H9 (cell line): Measurements from ENCODE around the gene HTRA1. TPM values are rescaled to one million over a fixed set of nuclear protein-coding genes. Genes with fewer than 3 reads are reported as not detected.

Source experiments
- DNase-seq: peaks from one replicate; pipeline ENCODE4 v3.0.0-alpha.2; 2017
- H2AFZ ChIP-seq: one replicate; pipeline ENCODE4 v1.6.1; 2013; ENCODE audit warnings: mild to moderate bottlenecking, low read length, control low read depth, moderate library complexity
- H2AK5ac ChIP-seq: 2 replicates; pipeline ENCODE4 v1.6.1; 2013; ENCODE audit warnings: low read length, control low read depth, mixed read lengths; ENCODE audit not compliant: insufficient read length
- H2BK120ac ChIP-seq: one replicate; pipeline ENCODE4 v1.6.1; 2013; ENCODE audit warnings: low read depth, mild to moderate bottlenecking, low read length, control low read depth, inconsistent platforms; ENCODE audit not compliant: poor library complexity, severe bottlenecking
- H2BK12ac ChIP-seq: 2 replicates; pipeline ENCODE4 v1.6.1; 2013; ENCODE audit warnings: low read length, control low read depth, mixed read lengths, low read depth; ENCODE audit not compliant: insufficient read length
- H2BK15ac ChIP-seq: 2 replicates; pipeline ENCODE4 v1.6.1; 2013; ENCODE audit warnings: low read depth, low read length, control low read depth
- H2BK20ac ChIP-seq: one replicate; pipeline ENCODE4 v1.6.1; 2013; ENCODE audit warnings: low read depth, mild to moderate bottlenecking, low read length, control low read depth, inconsistent platforms; ENCODE audit not compliant: poor library complexity, severe bottlenecking
- H2BK5ac ChIP-seq: 2 replicates; pipeline ENCODE4 v1.6.1; 2013; ENCODE audit warnings: low read length, control low read depth, mixed read lengths; ENCODE audit not compliant: insufficient read length
- H3K14ac ChIP-seq: 2 replicates; pipeline ENCODE4 v1.6.1; 2013; ENCODE audit warnings: low read length, control low read depth; ENCODE audit not compliant: insufficient read depth
- H3K18ac ChIP-seq: 2 replicates; pipeline ENCODE4 v1.6.1; 2013; ENCODE audit warnings: low read depth, mild to moderate bottlenecking, mixed read lengths, low read length, control low read depth; ENCODE audit not compliant: insufficient read length
- H3K23ac ChIP-seq: 2 replicates; pipeline ENCODE4 v1.6.1; 2013; ENCODE audit warnings: low read length, control low read depth, mixed read lengths, low read depth; ENCODE audit not compliant: insufficient read length
- H3K23me2 ChIP-seq: 2 replicates; pipeline ENCODE4 v1.6.1; 2013; ENCODE audit warnings: low read depth, mild to moderate bottlenecking, mixed read lengths, low read length, control low read depth; ENCODE audit not compliant: insufficient read length, poor library complexity, severe bottlenecking
- H3K27ac ChIP-seq: 2 replicates; pipeline ENCODE4 v1.5.1; 2013; ENCODE audit warnings: low read length, control low read depth, mixed read lengths, low read depth; ENCODE audit not compliant: insufficient read length
- H3K27me3 ChIP-seq: 2 replicates; pipeline ENCODE4 v1.6.1; 2013; ENCODE audit warnings: low read length, control low read depth, inconsistent platforms; ENCODE audit not compliant: insufficient read depth
- H3K4ac ChIP-seq: 2 replicates; pipeline ENCODE4 v1.6.1; 2013; ENCODE audit warnings: low read depth, mild to moderate bottlenecking, control low read depth, inconsistent platforms, low read length, moderate library complexity
- H3K4me1 ChIP-seq: 2 replicates; pipeline ENCODE4 v1.6.1; 2013; ENCODE audit warnings: low read length, control low read depth, inconsistent platforms; ENCODE audit not compliant: insufficient read depth
- H3K4me2 ChIP-seq: 2 replicates; pipeline ENCODE4 v1.6.1; 2013; ENCODE audit warnings: low read length, control low read depth, mixed read lengths; ENCODE audit not compliant: insufficient read length, insufficient read depth
- H3K56ac ChIP-seq: 2 replicates; pipeline ENCODE4 v1.6.1; 2013; ENCODE audit warnings: low read depth, mild to moderate bottlenecking, mixed read lengths, low read length, control low read depth; ENCODE audit not compliant: insufficient read length
- H3K79me1 ChIP-seq: 2 replicates; pipeline ENCODE4 v1.6.1; 2013; ENCODE audit warnings: low read depth, mild to moderate bottlenecking, moderate library complexity, low read length, control low read depth, inconsistent platforms; ENCODE audit not compliant: insufficient read depth, poor library complexity, severe bottlenecking
- H3K79me2 ChIP-seq: 2 replicates; pipeline ENCODE4 v1.6.1; 2013; ENCODE audit warnings: low read length, control low read depth, inconsistent platforms; ENCODE audit not compliant: insufficient read depth
- H3K9ac ChIP-seq: 2 replicates; pipeline ENCODE4 v1.6.1; 2013; ENCODE audit warnings: low read length, control low read depth, mixed read lengths; ENCODE audit not compliant: insufficient read length; ENCODE audit errors: extremely low read depth
- H3K9me3 ChIP-seq: one replicate; pipeline ENCODE4 v1.6.1; 2013; ENCODE audit warnings: low read depth, low read length, inconsistent platforms; ENCODE audit not compliant: control insufficient read depth
- H3T11ph ChIP-seq: one replicate; pipeline ENCODE4 v1.6.1; 2013; ENCODE audit warnings: mild to moderate bottlenecking, low read length, control low read depth, inconsistent platforms
- H4K20me1 ChIP-seq: one replicate; pipeline ENCODE4 v1.6.1; 2013; ENCODE audit not compliant: control insufficient read depth, insufficient read length, insufficient read depth
- H4K5ac ChIP-seq: 2 replicates; pipeline ENCODE4 v1.6.1; 2013; ENCODE audit warnings: low read depth, mild to moderate bottlenecking, mixed read lengths, low read length, control low read depth; ENCODE audit not compliant: insufficient read length
- H4K8ac ChIP-seq: replicated peaks from 2 replicates; pipeline ENCODE4 v1.6.1; 2013; ENCODE audit warnings: low read length, control low read depth, mixed read lengths, low read depth; ENCODE audit not compliant: insufficient read length
- H4K91ac ChIP-seq: 2 replicates; pipeline ENCODE4 v1.6.1; 2013; ENCODE audit warnings: low read depth, mild to moderate bottlenecking, moderate library complexity, mixed read lengths, low read length, control low read depth; ENCODE audit not compliant: insufficient read length
- H3K27ac Mint-ChIP-seq, 3 experiments: 2 replicates in 2 of 3; 3 replicates in 1 of 3; pipeline ENCODE4 v1.8.0; 2020 to 2021; ENCODE audit warnings: mixed read lengths in 3 of 3, mild to moderate bottlenecking in 1 of 3, moderate library complexity in 1 of 3
- H3K27me3 Mint-ChIP-seq: 2 replicates; pipeline ENCODE4 v1.8.0; 2021; ENCODE audit warnings: low read depth, mild to moderate bottlenecking, moderate library complexity, mixed read lengths
- H3K36me3 Mint-ChIP-seq, 3 experiments: 2 replicates in 2 of 3; 3 replicates in 1 of 3; pipeline ENCODE4 v1.8.0; 2020 to 2021; ENCODE audit warnings: low read depth in 3 of 3, mixed read lengths in 3 of 3; ENCODE audit not compliant: insufficient read depth in 1 of 3
- H3K4me1 Mint-ChIP-seq, 2 experiments: 2 replicates each; pipeline ENCODE4 v1.8.0; 2020; ENCODE audit warnings: mixed read lengths in 2 of 2
- H3K4me3 Mint-ChIP-seq, 2 experiments: 2 replicates in 1 of 2; 3 replicates in 1 of 2; pipeline ENCODE4 v1.8.0; 2020 to 2021; ENCODE audit warnings: mild to moderate bottlenecking in 2 of 2, mixed read lengths in 2 of 2, moderate library complexity in 1 of 2
- H3K9me3 Mint-ChIP-seq, 2 experiments: 2 replicates in 1 of 2; 3 replicates in 1 of 2; pipeline ENCODE4 v1.8.0; 2020; ENCODE audit warnings: mild to moderate bottlenecking in 2 of 2, mixed read lengths in 2 of 2, moderate library complexity in 1 of 2
- CTCF ChIP-seq: fragments of 200-600 bp; sonication (generic); conservative IDR thresholded peaks from 3 replicates; pipeline ENCODE4 v1.8.0; 2021; ENCODE audit warnings: antibody characterized with exemption, mild to moderate bottlenecking
- WGBS: extraction: QIAGEN DNeasy Blood & Tissue Kit; methylation state at CpG from one replicate; pipeline ENCODE4 v1.1.7; 2013; ENCODE audit warnings: missing lambda C conversion rate, low lambda C conversion rate, mixed read lengths; ENCODE audit not compliant: insufficient read length; ENCODE audit errors: extremely low coverage; 5-methylcytosine and 5-hydroxymethylcytosine counted together
- total RNA-seq: library from RNA; stranded (reverse); gene quantifications from 2 replicates; pipeline ENCODE4 v1.2.1, GENCODE V29; 2021

The HTRA1 gene
- total RNA-seq, 1 experiment from 2014 or later, result 11.1 TPM

DNA sequence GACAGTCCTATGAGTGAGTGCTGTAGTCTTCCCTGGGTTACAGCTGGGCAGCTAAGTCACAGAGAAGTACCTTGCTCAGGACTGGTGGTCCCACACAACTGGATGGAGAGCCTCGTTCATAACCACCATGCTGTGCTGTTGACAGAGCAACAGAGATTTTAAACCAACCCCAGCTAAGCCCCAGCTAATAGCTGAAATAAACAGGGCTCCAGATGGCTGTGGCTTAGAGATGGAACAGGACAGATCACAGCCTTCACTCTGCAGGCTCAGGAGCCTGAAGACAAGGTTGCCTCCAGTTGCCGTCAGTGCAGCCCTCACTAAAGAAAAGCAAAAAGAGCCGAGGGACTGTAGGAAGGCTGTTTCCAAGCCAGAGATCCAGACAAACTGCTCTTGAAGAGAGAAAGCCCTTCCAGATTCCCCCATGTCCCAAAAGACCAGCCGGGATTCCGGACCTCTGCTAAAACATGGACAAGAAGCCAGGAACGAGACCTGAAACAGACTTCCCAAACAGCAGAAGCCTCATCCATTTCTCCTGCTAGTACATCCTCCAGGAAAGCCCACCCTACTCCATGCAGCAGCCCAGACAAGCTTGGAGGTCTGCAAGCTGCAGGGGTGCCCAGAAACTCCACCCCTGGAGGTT is 4.2 kb downstream of the HTRA1 start:
- peaks cover 9 to 18% of the 10 kb centered on the region in 2 experiments for H3K4me1 Mint-ChIP-seq
- no peaks in the 10 kb centered on the region; a peak in 2 of 5 replicates for H3K9me3 Mint-ChIP-seq

More for the DNA sequence above, 4.2 kb downstream of the HTRA1 start:
- Histone ChIP-seq H2BK20ac (no peak overlapping the region), H3K23ac (no peak overlapping the region), H4K91ac (no peak overlapping the region), H2BK120ac (no peak overlapping the region), H3K27me3 (peaks cover 27% of the 10 kb centered on the region), H3K14ac (no peak overlapping the region), H3K9me3 (no peaks in the 10 kb centered on the region), H3K79me1 (no peaks in the 10 kb centered on the region), H3K4me1 (no peaks in the 10 kb centered on the region), H4K5ac (no peak overlapping the region), H3K4me2 (no peak overlapping the region), H2AK5ac (no peak overlapping the region), H2BK15ac (no peak overlapping the region), H3K27ac (no peak overlapping the region), H2BK12ac (no peak overlapping the region), H3K23me2 (peaks cover 17% of the 10 kb centered on the region), H3T11ph (no peak overlapping the region), H2AFZ (no peak overlapping the region), H2BK5ac (no peak overlapping the region), H4K20me1 (no peaks in the 10 kb centered on the region), H3K9ac (no peak overlapping the region), H3K56ac (no peak overlapping the region), H4K8ac (no peak overlapping the region), H3K4ac (no peak overlapping the region), H3K18ac (no peak overlapping the region), H3K79me2 (no peaks in the 10 kb centered on the region)
- Mint-ChIP-seq H3K27ac (no peak overlapping the region; a peak in 1 of 7 replicates), H3K4me3 (no peak overlapping the region), H3K36me3 (0 out of 7 replicates have a peak, but pooled peaks cover 0 to 3% (median 0%) of the 10 kb centered on the region in 3 experiments), H3K27me3 (peaks cover 64% of the 10 kb centered on the region)
- WGBS, result no CpG with 5 or more reads among the region's 6 CpGs
- no peak for TF ChIP-seq CTCF
- DNase-seq, result no peak
